ENCODE data around the gene HOXC12. TPM values are rescaled to one million over a fixed set of nuclear protein-coding genes. Genes with fewer than 3 reads are reported as not detected.

Gene HOXC12
- total and polyA plus RNA-seq, 4 donors: not detected

- WGBS: 16% methylated on average over 12 of the region's 12 CpGs
- Histone ChIP-seq H3K4me3 (ENCODE audit: low read depth in 1 of 3, low read length in 3 of 3) (no peak overlapping the region), H3K27ac (ENCODE audit: low read depth in 1 of 2, low read length in 2 of 2) (no peak overlapping the region), H3K4me1 (ENCODE audit: control insufficient read depth in 4 of 4, insufficient read depth in 4 of 4, low read length in 3 of 4) (peaks cover 0 to 3% (median 0%) of the 10 kb centered on the region in 4 donors), H3K9ac (ENCODE audit: low read depth in 1 of 2, low read length in 2 of 2) (no peak overlapping the region), H3K27me3 (ENCODE audit: control insufficient read depth in 4 of 4, insufficient read depth in 4 of 4, low read length in 3 of 4) (peaks cover 6 to 31% (median 21%) of the 10 kb centered on the region in 4 donors), H3K36me3 (ENCODE audit: control insufficient read depth in 4 of 4, insufficient read depth in 3 of 4, low read depth in 1 of 4, low read length in 3 of 4) (no peaks in the 10 kb centered on the region), H3K9me3 (ENCODE audit: control insufficient read depth in 4 of 4, low read length in 3 of 4) (peaks cover 0 to 3% (median 0%) of the 10 kb centered on the region in 4 donors)
- no peak for TF ChIP-seq TAF1 (conservative IDR thresholded peaks at IDR 0.05)
- no peak for TF ChIP-seq REST (IDR thresholded peaks at IDR 0.05)
- TF ChIP-seq HNF4A (conservative IDR thresholded peaks at IDR 0.05): no peak
- TF ChIP-seq FOXA2 (IDR thresholded peaks at IDR 0.05): no peak
- no peak for TF ChIP-seq RXRA (IDR thresholded peaks at IDR 0.05)
- no peak for TF ChIP-seq NR2F2 (IDR thresholded peaks at IDR 0.05)
- TF ChIP-seq ATF3 (IDR thresholded peaks at IDR 0.05): no peak
- no peak for TF ChIP-seq HNF4G (IDR thresholded peaks at IDR 0.05)
- no peak for TF ChIP-seq YY1 (IDR thresholded peaks at IDR 0.05)
- TF ChIP-seq SP1 (IDR thresholded peaks at IDR 0.05): no peak
- TF ChIP-seq GABPA (IDR thresholded peaks at IDR 0.05 in 1 of 2, conservative IDR thresholded peaks at IDR 0.05 in 1 of 2): no peak
- no peak for TF ChIP-seq MAX (IDR thresholded peaks at IDR 0.05)
- no peak for TF ChIP-seq FOXA1 (IDR thresholded peaks at IDR 0.05)
- no peak for TF ChIP-seq RAD21 (IDR thresholded peaks at IDR 0.05)
- TF ChIP-seq ZBTB33 (IDR thresholded peaks at IDR 0.05): no peak
- TF ChIP-seq EGR1 (IDR thresholded peaks at IDR 0.05; ENCODE audit: low read depth in 2 of 2): no peak
- no peak for TF ChIP-seq JUND (IDR thresholded peaks at IDR 0.05)
- no peak for TF ChIP-seq CTCF (IDR thresholded peaks at IDR 0.05; ENCODE audit: low read depth, low read length, missing input control)
- no peak for DNase-seq (ENCODE audit: low spot score)
Measured at GRCh38 chr12:53937099-53937498, 17.6 kb upstream of the HOXC12 start.

All from liver (tissue), 9 donors.